AG04450 (cell line): ENCODE measurements around the gene IQCF2. TPM values are rescaled to one million over a fixed set of nuclear protein-coding genes. Genes with fewer than 3 reads are reported as not detected.

ENCODE experiments used
- CTCF ChIA-PET: fragments of 300-600, 350-600 bp; formaldehyde crosslinking; extraction: SDS; loops from one replicate; lab custom pipeline; 2022; ENCODE audit warnings: antibody characterized with exemption, inconsistent platforms; lab: Charles Lee
- POLR2A ChIA-PET: fragments of 350-600 bp; formaldehyde crosslinking; extraction: SDS; loops from one replicate; lab custom pipeline; 2021; ENCODE audit warnings: antibody characterized with exemption, inconsistent platforms; lab: Yijun Ruan, JAX
- DNase-seq: peaks from one replicate; pipeline ENCODE4 v3.0.0-alpha.2; 2011; ENCODE audit warnings: low read depth, low spot score
- H3K27ac ChIP-seq: one replicate; pipeline ENCODE4 v1.5.1; 2012; ENCODE audit warnings: low read depth, low read length, control low read depth
- H3K27me3 ChIP-seq: one replicate; pipeline ENCODE4 v1.6.0; 2012; ENCODE audit warnings: low read length; ENCODE audit not compliant: control insufficient read depth, insufficient read depth
- H3K4me3 ChIP-seq: 2 replicates; pipeline ENCODE4 v1.5.1; 2011; ENCODE audit warnings: mild to moderate bottlenecking, low read depth, low read length, control low read depth
- H3K9me3 ChIP-seq: 2 replicates; pipeline ENCODE4 v1.5.1; 2012; ENCODE audit warnings: low read length; ENCODE audit not compliant: control insufficient read depth, insufficient read depth
- CTCF ChIP-seq: IDR thresholded peaks from 2 replicates; pipeline ENCODE4 v1.5.1; 2011; ENCODE audit warnings: low read depth, low read length, control low read depth, inconsistent platforms
- polyA plus RNA-seq: library from polyadenylated mRNA; depleted of rRNA; stranded (reverse); fragments of >200 nt; gene quantifications from 2 replicates; pipeline ENCODE4 v1.2.3, GENCODE V29; 2011

IQCF2 gene
- polyA plus RNA-seq, 1 experiment, result not detected

DNA sequence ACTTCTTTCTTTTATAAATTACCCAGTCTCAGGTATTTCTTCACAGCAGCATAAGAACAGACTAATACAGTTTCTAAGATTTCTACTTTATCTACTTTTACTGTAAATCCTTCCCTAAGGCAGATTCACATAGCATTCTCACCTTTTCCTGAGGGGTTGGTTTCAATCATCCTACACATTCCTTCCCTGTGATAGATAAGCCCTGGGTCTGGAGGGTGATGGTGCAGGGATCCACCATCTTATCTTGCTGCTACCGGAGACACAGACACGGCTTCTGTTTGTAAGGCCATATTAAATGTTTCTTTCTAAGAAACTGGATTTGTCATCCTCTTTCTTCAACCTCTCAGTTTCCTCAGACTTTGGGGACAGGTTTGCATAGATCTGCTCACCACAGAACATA, 7.9 kb downstream of the IQCF2 start:
- no peak overlapping the region for H3K27ac ChIP-seq
- ChIA-PET CTCF (no interaction called here), POLR2A (no interaction called here)
- DNase-seq, result no peak
- no peaks in the 10 kb centered on the region for H3K9me3 ChIP-seq
- H3K4me3 ChIP-seq, result no peak overlapping the region
- H3K27me3 ChIP-seq, result no peaks in the 10 kb centered on the region
- TF ChIP-seq CTCF, result no peak

DNA sequence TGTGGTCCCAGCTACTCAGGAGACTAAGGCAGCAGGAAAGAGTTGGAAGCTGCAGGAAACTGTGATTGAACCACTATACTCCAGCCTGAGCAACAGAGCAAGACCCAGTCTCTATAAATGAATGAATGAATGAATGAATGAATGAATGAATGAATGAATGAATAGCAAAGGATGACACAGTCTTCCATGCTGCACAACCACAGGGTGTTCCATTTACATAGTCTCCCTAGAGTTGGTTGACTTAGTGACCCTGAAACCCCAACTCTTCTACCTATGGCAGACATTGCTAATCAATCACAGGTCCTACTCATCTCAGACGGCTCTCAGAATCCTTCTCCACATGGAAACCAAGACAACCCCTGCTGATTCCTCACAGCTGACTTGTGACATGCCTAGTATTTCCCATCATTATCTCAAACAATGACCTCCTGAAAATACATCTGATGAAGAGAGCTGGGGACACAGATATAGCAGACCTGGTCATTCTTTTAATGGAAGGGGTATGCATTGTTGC, 11.9 kb downstream of the IQCF2 start:
- H3K9me3 ChIP-seq, result no peaks in the 10 kb centered on the region
- TF ChIP-seq CTCF, result no peak
- no peak overlapping the region for H3K27ac ChIP-seq
- peaks cover 3% of the 10 kb centered on the region for H3K27me3 ChIP-seq
- no peak overlapping the region for H3K4me3 ChIP-seq
- ChIA-PET CTCF (interaction anchor here (0.6 kb wide), 1 partner anchor 829 kb away, joined by 3 read pairs; no protein-coding TSS in a partner anchor), POLR2A (no interaction called here)
- no peak for DNase-seq

- POLR2A ChIA-PET, result no interaction called here
- H3K27me3 ChIP-seq, result peaks cover 3% of the 10 kb centered on the region
Measured at GRCh38 chr3:51873876-51874275, 12.5 kb downstream of the IQCF2 start.

DNA sequence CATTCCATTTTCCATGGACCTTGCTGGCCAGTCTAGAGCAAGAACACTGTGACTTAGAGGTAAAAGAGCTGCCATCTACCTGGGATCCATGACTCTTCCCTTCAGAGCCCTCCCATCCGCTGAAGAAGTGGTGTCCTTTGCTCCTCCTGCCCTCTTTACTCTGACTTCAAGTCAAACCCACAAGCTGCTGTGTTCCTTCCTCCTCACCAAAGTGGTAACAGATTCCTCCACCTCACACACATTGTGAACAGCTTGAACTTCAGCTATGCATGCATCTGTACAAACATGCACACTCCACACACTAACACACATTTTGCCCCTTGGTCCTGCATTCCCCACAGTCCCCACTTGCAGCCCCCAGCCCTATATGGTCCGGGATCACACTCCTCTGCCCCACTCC, 13.0 kb downstream of the IQCF2 start:
- Histone ChIP-seq H3K27ac (no peak overlapping the region), H3K4me3 (no peak overlapping the region), H3K9me3 (no peaks in the 10 kb centered on the region), H3K27me3 (peaks cover 3% of the 10 kb centered on the region)
- DNase-seq, result no peak
- TF ChIP-seq CTCF, result no peak
- POLR2A ChIA-PET, result no interaction called here
- CTCF ChIA-PET, result no interaction called here

More at GRCh38 chr3:51873876-51874275, 12.5 kb downstream of the IQCF2 start:
- no peaks in the 10 kb centered on the region for H3K9me3 ChIP-seq
- no peak overlapping the region for H3K4me3 ChIP-seq
- CTCF ChIA-PET, result interaction anchor here (0.6 kb wide), 1 partner anchor 829 kb away, joined by 3 read pairs; no protein-coding TSS in a partner anchor
- TF ChIP-seq CTCF, result no peak
- H3K27ac ChIP-seq, result no peak overlapping the region
- no peak for DNase-seq

DNA sequence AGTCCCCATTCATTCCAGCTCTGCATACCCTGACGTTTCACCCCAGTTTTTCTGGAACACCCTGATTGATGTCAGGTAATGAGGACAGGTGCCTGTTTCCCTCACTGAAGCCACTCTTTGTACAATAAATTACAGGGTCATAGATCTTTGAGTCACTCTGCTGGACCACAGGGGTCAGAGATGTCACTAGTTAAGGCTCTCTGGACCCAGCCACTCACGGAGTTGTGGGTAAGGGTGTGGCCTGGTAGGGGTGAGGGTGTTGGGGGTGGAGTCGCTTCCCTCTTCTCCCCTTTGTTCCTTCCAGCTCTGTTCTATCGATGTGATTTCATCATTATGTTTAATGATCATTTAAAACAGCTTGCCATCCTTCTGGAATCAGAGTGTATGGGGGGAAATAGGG, 13.5 kb downstream of the IQCF2 start:
- no peak for DNase-seq
- H3K9me3 ChIP-seq, result no peaks in the 10 kb centered on the region
- CTCF ChIA-PET, result no interaction called here
- no peak for TF ChIP-seq CTCF
- H3K27me3 ChIP-seq, result peaks cover 5% of the 10 kb centered on the region
- H3K27ac ChIP-seq, result no peak overlapping the region
- no peak overlapping the region for H3K4me3 ChIP-seq
- POLR2A ChIA-PET, result no interaction called here
